Right atrium auricular region (tissue), 2 donors: Measurements from ENCODE around the gene ADGRE2. TPM values are rescaled to one million over a fixed set of nuclear protein-coding genes. Genes with fewer than 3 reads are reported as not detected.
A peak's percentile ranks its signal among the peaks of the same experiment; 100 is the strongest.
"Not testable (repeated sequence)": the region's sequence is repeated elsewhere in the genome, so short reads cannot be mapped to it uniquely, and the experiment has no call there.

Experiments
- DNase-seq: peaks from one replicate; pipeline ENCODE4 v3.0.0-alpha.2; 2019; ENCODE audit warnings: low spot score
- H3K27ac ChIP-seq, 2 donors: fragments of 200-600 bp; sonication (generic); 1 replicate in 1 of 2; 2 replicates in 1 of 2; pipeline ENCODE4 v1.5.1; 2016 to 2019
- H3K27me3 ChIP-seq, 2 donors: fragments of 200-600 bp; sonication (generic); one replicate each; pipeline versions ENCODE4 v1.5.1 to v1.6.0; 2017 to 2019
- H3K36me3 ChIP-seq: fragments of 200-600 bp; sonication (generic); one replicate; pipeline ENCODE4 v1.5.1; 2016
- H3K4me1 ChIP-seq, 2 donors: fragments of 200-600 bp; sonication (generic); one replicate each; pipeline versions ENCODE4 v1.5.1 to v1.6.0; 2017 to 2019
- H3K4me3 ChIP-seq, 2 donors: fragments of 200-600 bp; sonication (generic); 1 replicate in 1 of 2; 2 replicates in 1 of 2; pipeline ENCODE4 v1.5.1; 2017 to 2019; ENCODE audit warnings: mild to moderate bottlenecking in 1 of 2, moderate library complexity in 1 of 2
- H3K9me3 ChIP-seq, 2 donors: fragments of 200-600 bp; sonication (generic); one replicate each; pipeline ENCODE4 v1.5.1; 2019
- total RNA-seq, 2 donors: library from RNA; depleted of rRNA; stranded (reverse); fragments of >200 nt; gene quantifications; one replicate each; pipeline ENCODE4 v1.1.0, GENCODE V29; 2016
- TF ChIP-seq, protein P1 (sequence below), 2 donors: fragments of 200-600 bp; sonication (generic); IDR thresholded peaks; one replicate each; pipeline ENCODE4 v1.5.1; 2019; ENCODE audit warnings: antibody characterized with exemption in 2 of 2

Gene ADGRE2
- total RNA-seq, 2 donors from 2014 or later: 1.1 to 1.6 TPM

DNA sequence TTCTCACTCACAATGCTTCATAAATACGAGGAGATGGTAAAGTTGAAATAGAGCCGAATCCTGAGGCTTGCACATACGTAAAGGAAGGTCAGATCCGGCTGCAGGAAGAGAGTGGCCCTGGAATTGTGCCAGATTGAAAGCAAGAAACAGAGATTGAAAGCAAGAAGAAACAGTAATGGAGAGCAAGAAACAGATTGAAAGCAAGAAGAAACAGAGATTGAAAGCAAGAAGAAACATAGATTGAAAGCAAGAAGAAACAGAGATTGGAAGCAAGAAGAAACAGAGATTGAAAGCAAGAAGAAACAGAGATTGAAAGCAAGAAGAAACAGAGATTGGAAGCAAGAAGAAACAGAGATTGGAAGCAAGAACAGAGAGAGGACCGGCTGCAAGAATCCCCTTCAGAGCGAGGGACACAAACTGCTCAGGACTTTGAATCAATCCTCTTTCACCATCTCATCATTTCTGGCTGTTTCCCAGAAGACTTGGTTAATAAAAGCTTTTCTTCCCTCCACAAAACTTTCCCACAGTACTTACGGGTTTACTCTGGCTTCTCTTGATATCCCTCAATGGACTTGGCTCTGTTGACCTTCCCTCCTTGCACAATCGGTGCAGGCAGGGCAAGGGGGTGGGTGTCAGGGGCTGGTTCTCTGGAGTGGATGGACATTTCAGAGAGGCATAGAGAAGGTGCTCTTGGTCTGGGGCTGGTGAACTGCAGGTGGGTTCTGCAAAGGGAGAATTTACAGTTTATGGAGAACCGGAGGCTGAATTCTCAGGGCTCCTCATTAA, 31.1 kb upstream of the ADGRE2 start:
- H3K27me3 ChIP-seq: no peaks in the 10 kb centered on the region
- H3K27ac ChIP-seq: no peak overlapping the region
- no peak for DNase-seq
- no peak overlapping the region for H3K4me3 ChIP-seq
- H3K4me1 ChIP-seq: no peaks in the 10 kb centered on the region
- TF ChIP-seq, protein P1, sequence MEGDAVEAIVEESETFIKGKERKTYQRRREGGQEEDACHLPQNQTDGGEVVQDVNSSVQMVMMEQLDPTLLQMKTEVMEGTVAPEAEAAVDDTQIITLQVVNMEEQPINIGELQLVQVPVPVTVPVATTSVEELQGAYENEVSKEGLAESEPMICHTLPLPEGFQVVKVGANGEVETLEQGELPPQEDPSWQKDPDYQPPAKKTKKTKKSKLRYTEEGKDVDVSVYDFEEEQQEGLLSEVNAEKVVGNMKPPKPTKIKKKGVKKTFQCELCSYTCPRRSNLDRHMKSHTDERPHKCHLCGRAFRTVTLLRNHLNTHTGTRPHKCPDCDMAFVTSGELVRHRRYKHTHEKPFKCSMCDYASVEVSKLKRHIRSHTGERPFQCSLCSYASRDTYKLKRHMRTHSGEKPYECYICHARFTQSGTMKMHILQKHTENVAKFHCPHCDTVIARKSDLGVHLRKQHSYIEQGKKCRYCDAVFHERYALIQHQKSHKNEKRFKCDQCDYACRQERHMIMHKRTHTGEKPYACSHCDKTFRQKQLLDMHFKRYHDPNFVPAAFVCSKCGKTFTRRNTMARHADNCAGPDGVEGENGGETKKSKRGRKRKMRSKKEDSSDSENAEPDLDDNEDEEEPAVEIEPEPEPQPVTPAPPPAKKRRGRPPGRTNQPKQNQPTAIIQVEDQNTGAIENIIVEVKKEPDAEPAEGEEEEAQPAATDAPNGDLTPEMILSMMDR (IDR thresholded peaks at IDR 0.05): no peak
- no peaks in the 10 kb centered on the region for H3K36me3 ChIP-seq
- H3K9me3 ChIP-seq: no peaks in the 10 kb centered on the region

DNA sequence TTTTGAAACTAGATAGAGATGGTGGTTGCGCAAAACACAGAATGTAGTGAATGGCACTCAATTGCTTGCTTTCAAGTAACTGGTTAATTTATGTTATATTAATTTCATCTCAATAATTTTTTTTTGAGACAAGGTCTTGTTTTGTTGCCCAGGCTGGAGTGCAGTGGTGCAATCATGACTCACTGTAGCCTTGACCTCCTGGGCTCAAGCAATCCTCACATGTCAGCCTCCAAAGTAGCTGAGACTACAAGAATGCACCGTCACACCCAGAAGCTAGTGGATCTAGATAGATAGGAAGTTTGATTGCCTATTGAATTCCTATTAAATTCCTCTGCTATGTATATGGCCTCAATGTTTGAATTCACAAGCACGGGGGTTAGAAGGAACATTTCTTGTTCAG, 26.4 kb upstream of the ADGRE2 start:
- H3K27me3 ChIP-seq: no peaks in the 10 kb centered on the region
- TF ChIP-seq, protein P1 (IDR thresholded peaks at IDR 0.05): no peak
- H3K4me3 ChIP-seq: no peak overlapping the region
- H3K27ac ChIP-seq: no peak overlapping the region
- no peak for DNase-seq
- no peaks in the 10 kb centered on the region for H3K4me1 ChIP-seq
- H3K36me3 ChIP-seq: no peaks in the 10 kb centered on the region
- H3K9me3 ChIP-seq: no peaks in the 10 kb centered on the region

DNA sequence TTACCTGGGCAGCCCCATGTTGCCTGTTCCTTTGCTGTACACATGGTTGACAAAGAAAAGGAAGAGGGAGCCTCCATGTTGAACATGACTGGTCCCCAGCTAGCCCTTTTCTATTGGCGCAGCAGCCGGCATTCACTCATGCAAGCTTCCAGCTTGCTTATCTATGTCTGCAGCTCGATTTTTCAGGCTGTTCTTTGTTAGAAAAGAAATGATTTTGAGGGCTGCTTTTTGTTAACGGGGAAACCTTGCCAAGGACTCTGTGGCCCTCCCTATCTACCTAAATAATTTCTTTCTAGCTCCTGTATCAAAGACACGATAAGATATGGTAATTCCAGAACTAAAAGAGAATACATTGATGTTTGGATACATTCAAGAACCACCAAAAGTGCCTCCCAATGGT, 20.4 kb upstream of the ADGRE2 start:
- Histone ChIP-seq H3K36me3 (no peaks in the 10 kb centered on the region), H3K27me3 (no peaks in the 10 kb centered on the region), H3K9me3 (no peaks in the 10 kb centered on the region), H3K27ac (no peak overlapping the region), H3K4me3 (no peak overlapping the region), H3K4me1 (no peaks in the 10 kb centered on the region)
- TF ChIP-seq, protein P1 (IDR thresholded peaks at IDR 0.05): no peak
- DNase-seq: no peak

DNA sequence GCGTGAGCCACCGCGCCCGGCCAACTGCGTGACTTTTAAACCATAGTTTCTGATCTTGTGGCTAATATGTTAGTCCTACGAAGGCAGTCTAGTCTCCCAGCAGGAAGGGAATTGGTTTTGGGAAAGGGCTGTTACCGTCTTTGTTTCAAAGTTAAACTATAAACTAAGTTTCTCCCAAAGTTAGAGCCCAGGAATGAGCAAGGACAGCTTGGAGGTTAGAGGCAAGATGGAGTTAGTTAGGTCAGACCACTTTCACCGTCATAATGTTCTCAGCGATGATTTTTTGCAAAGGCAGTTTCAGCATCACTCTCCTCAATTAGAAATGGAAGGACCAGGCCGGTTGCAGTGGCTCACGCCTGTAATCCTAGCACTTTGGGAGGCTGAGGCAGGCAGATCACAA, 17.7 kb upstream of the ADGRE2 start:
- DNase-seq: no peak
- no peaks in the 10 kb centered on the region for H3K4me1 ChIP-seq
- TF ChIP-seq, protein P1 (IDR thresholded peaks at IDR 0.05): no peak
- no peaks in the 10 kb centered on the region for H3K27me3 ChIP-seq
- H3K27ac ChIP-seq: no peak overlapping the region
- H3K9me3 ChIP-seq: no peaks in the 10 kb centered on the region
- H3K36me3 ChIP-seq: no peaks in the 10 kb centered on the region
- H3K4me3 ChIP-seq: no peak overlapping the region

DNA sequence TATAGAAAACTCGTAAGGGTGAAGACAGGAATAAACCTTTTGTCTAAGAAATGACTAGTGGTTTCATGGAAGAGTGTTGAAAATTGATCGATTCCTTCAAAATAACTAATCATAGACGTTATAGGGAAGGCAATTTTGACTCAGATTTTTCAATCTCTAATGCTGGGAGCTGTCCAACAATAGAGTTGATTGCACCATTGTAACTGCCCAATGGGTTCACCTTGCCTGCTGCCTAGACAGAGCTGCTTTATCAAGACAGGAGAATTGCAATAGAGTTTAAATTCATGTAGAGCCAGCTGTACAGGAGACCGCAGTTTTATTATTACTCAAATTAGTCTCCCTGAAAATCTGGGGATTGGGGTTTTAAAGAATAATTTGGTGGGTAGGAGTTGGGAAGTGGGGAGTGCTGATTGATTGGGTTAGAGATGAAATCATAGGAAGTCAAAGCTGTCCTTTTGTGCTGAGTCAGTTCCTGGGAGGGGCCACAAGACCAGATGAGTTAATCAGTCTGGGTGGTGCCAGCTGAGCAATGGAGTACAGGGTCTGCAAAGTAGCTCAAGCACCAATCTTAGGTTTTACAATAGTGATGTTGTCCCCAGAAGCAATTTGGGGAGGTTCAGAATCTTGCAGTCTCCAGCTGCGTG, 16.8 kb upstream of the ADGRE2 start:
- Histone ChIP-seq H3K27me3 (no peaks in the 10 kb centered on the region), H3K36me3 (no peaks in the 10 kb centered on the region), H3K4me3 (no peak overlapping the region), H3K27ac (no peak overlapping the region), H3K9me3 (no peaks in the 10 kb centered on the region), H3K4me1 (no peaks in the 10 kb centered on the region)
- TF ChIP-seq, protein P1 (IDR thresholded peaks at IDR 0.05): no peak
- peak; percentile 38 for DNase-seq

DNA sequence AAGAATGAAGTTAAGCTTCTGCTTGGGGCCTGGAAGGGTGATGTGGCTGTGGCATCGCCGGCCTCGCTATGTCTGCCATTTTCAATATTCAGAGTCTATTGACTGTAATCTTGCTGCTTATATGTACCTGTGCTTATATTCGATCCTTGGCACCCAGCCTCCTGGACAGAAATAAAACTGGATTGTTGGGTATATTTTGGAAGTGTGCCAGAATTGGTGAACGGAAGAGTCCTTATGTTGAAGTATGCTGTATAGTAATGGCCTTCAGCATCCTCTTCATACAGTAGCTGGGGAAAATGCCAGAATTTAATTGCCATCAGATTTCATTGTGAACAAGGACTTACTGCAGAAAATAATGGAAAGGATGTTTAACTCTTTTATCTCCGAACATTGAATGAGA, 13.9 kb upstream of the ADGRE2 start:
- H3K4me3 ChIP-seq, H3K27ac ChIP-seq, H3K36me3 ChIP-seq, H3K9me3 ChIP-seq, H3K4me1 ChIP-seq, DNase-seq, H3K27me3 ChIP-seq: not testable (repeated sequence)
